ENCODE data around the gene ZRANB3. TPM values are rescaled to one million over a fixed set of nuclear protein-coding genes. Genes with fewer than 3 reads are reported as not detected.

The ZRANB3 gene
- total RNA-seq, 1 donor from 2014 or later, result 1.4 TPM

- Histone ChIP-seq H3K27me3 (ENCODE audit: low read depth) (no peaks in the 10 kb centered on the region), H3K4me1 (no peaks in the 10 kb centered on the region), H3K27ac (replicated peaks) (no peak overlapping the region), H3K9me3 (replicated peaks) (no peaks in the 10 kb centered on the region), H3K4me3 (no peak overlapping the region), H3K36me3 (no peaks in the 10 kb centered on the region)
- intact Hi-C loops (cut with micrococcal nuclease), result no loop called here
- no peak for TF ChIP-seq CTCF (IDR thresholded peaks at IDR 0.05; ENCODE audit: borderline replicate concordance)
- no peak for DNase-seq
Measured at GRCh38 chr2:135259123-135259522, 271.9 kb downstream of the ZRANB3 start.

- Histone ChIP-seq H3K27me3 (ENCODE audit: low read depth) (no peaks in the 10 kb centered on the region), H3K27ac (replicated peaks) (no peak overlapping the region), H3K4me1 (no peaks in the 10 kb centered on the region), H3K4me3 (no peak overlapping the region), H3K36me3 (no peaks in the 10 kb centered on the region), H3K9me3 (replicated peaks) (no peaks in the 10 kb centered on the region)
- no peak for DNase-seq
- peak; percentile 36 for TF ChIP-seq CTCF (IDR thresholded peaks at IDR 0.05; ENCODE audit: borderline replicate concordance)
- intact Hi-C loops (cut with micrococcal nuclease), result no loop called here
Measured at GRCh38 chr2:135258193-135258592, 272.8 kb downstream of the ZRANB3 start.

GRCh38 chr2:135257383-135258090 is 273.5 kb downstream of the ZRANB3 start:
- no peak overlapping the region for H3K4me3 ChIP-seq
- no peaks in the 10 kb centered on the region for H3K9me3 ChIP-seq (replicated peaks)
- H3K27ac ChIP-seq (replicated peaks), result no peak overlapping the region
- TF ChIP-seq CTCF (IDR thresholded peaks at IDR 0.05; ENCODE audit: borderline replicate concordance), result no peak
- DNase-seq, result no peak
- intact Hi-C loops (cut with micrococcal nuclease), result no loop called here
- H3K36me3 ChIP-seq, result no peaks in the 10 kb centered on the region
- no peaks in the 10 kb centered on the region for H3K4me1 ChIP-seq
- H3K27me3 ChIP-seq (ENCODE audit: low read depth), result no peaks in the 10 kb centered on the region

GRCh38 chr2:135256531-135257260 is 274.3 kb downstream of the ZRANB3 start:
- Histone ChIP-seq H3K36me3 (no peaks in the 10 kb centered on the region), H3K4me3 (no peak overlapping the region), H3K27ac (replicated peaks) (no peak overlapping the region), H3K4me1 (no peaks in the 10 kb centered on the region), H3K27me3 (ENCODE audit: low read depth) (no peaks in the 10 kb centered on the region), H3K9me3 (replicated peaks) (no peaks in the 10 kb centered on the region)
- no peak for DNase-seq
- intact Hi-C loops (cut with micrococcal nuclease), result no loop called here
- TF ChIP-seq CTCF (IDR thresholded peaks at IDR 0.05; ENCODE audit: borderline replicate concordance), result no peak

GRCh38 chr2:135255208-135255607 is 275.8 kb downstream of the ZRANB3 start:
- peaks cover 4% of the 10 kb centered on the region for H3K36me3 ChIP-seq
- no peak for DNase-seq
- intact Hi-C loops (cut with micrococcal nuclease), result no loop called here

More at GRCh38 chr2:135255208-135255607, 275.8 kb downstream of the ZRANB3 start:
- Histone ChIP-seq H3K27me3 (ENCODE audit: low read depth) (no peaks in the 10 kb centered on the region), H3K4me1 (no peaks in the 10 kb centered on the region), H3K27ac (replicated peaks) (no peak overlapping the region), H3K9me3 (replicated peaks) (peaks cover 10% of the 10 kb centered on the region), H3K4me3 (no peak overlapping the region)
- TF ChIP-seq CTCF (IDR thresholded peaks at IDR 0.05; ENCODE audit: borderline replicate concordance), result no peak
